Measurements from ENCODE around the gene LAMA2.

DNA sequence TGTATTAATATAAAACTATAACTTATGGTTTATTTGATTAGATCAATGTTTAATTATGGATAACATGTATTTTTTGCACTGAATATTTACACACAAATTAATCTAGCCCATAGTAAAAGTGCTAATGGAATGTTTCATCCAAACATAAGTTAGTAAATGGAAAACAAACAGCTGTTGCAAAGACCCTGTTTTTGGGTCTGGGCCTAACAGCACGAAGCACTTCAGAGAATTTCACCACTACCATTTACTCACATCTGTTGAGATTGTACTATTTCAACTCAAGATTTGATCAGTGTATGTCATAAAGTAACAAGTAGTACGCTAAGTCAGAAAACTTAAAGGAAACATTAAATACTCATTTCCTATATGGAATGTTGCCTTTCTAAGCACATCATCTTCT lies 359.6 kb downstream of the LAMA2 start:
- TF ChIP-seq, protein P1, sequence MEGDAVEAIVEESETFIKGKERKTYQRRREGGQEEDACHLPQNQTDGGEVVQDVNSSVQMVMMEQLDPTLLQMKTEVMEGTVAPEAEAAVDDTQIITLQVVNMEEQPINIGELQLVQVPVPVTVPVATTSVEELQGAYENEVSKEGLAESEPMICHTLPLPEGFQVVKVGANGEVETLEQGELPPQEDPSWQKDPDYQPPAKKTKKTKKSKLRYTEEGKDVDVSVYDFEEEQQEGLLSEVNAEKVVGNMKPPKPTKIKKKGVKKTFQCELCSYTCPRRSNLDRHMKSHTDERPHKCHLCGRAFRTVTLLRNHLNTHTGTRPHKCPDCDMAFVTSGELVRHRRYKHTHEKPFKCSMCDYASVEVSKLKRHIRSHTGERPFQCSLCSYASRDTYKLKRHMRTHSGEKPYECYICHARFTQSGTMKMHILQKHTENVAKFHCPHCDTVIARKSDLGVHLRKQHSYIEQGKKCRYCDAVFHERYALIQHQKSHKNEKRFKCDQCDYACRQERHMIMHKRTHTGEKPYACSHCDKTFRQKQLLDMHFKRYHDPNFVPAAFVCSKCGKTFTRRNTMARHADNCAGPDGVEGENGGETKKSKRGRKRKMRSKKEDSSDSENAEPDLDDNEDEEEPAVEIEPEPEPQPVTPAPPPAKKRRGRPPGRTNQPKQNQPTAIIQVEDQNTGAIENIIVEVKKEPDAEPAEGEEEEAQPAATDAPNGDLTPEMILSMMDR (IDR thresholded peaks at IDR 0.05): no peak
- TF ChIP-seq POLR2A (IDR thresholded peaks at IDR 0.05) (no peak), POLR2AphosphoS5 (IDR thresholded peaks at IDR 0.05) (no peak), EP300 (IDR thresholded peaks at IDR 0.05) (no peak)

Data from sigmoid colon (tissue), 4 donors.